NOMO-1 treated with DMSO at 0.1 percent for 48 hours (cell line): Measurements from ENCODE around the gene QARS1.
A peak's percentile ranks its signal among the peaks of the same experiment; 100 is the strongest.

Experiments used
- DNase-seq: peaks from one replicate; lab custom pipeline; 2025; ENCODE audit not compliant: unreplicated experiment; lab: John Stamatoyannopoulos, UW

Gene QARS1

GRCh38 chr3:49104427-49105291 is at the start of gene QARS1:
TSS of gene QARS1 (minus strand) at chr3:49104757. CDS start at chr3:49104733, 24 bp downstream.
- peak; percentile 92 for DNase-seq

GRCh38 chr3:49153349-49153912 is 48.9 kb upstream of the QARS1 start:
- DNase-seq: no peak

DNA sequence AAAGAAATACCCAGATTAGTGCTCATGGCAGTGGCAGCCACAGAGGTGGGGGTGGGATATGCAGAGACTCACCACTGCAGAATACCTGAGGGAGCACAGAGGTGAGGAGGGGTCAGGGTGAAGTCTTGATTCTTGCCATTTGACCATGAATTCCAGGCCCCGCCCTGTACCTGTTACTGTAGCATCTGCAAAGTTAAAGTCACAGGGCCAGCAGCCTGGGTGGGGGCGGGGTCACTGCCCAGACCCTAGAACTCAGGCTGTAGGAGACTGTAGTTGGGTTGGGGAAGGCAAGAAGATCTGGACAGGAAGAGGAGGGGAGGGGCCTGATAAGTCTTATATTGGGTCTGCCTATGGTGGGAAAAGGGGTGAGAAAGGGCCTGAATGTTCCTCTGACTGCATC is 47.1 kb upstream of the QARS1 start:
- DNase-seq: no peak

- no peak for DNase-seq
Observed at GRCh38 chr3:49148159-49148558, 43.6 kb upstream of the QARS1 start.

DNA sequence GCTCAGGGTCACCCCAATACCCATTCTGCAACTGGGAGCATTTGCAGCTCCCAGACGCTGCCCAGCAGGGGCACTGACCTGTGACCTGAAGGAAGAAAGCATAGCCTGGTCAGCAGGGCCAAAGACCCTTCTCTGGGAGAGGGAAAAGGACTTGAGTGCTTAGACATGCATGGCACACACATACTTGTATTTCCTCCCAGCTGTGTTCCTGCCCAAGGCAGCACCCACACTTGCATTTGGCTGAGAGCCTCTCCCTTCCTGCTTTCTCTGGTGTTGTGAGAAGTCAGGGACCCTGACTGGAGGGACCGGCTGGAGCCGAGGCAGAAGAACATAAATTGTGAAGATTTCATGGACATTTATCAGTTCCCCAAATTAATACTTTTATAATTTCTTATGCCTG is 35.5 kb upstream of the QARS1 start:
- DNase-seq: no peak

DNA sequence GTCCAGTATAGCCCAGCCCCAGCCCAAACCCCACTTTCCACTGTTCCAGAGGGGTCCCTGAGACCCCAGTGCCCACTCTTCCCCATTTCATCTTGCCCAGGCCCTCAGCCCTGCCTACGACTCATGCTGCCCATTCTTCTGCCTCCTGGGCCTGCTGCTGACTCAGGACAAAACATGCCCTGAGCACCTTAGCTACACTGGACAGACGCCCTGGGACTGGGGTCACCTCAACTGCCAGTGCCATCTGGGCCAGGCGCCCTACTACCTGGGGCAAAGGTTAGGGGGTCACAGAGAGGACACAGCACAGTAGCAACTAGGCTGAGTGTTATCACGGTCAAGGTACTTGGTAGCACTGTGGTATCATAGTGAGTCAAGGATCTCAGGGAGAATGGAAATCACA is 30.9 kb upstream of the QARS1 start:
- no peak for DNase-seq

GRCh38 chr3:49134471-49135265 is 30.1 kb upstream of the QARS1 start:
- DNase-seq: no peak

DNA sequence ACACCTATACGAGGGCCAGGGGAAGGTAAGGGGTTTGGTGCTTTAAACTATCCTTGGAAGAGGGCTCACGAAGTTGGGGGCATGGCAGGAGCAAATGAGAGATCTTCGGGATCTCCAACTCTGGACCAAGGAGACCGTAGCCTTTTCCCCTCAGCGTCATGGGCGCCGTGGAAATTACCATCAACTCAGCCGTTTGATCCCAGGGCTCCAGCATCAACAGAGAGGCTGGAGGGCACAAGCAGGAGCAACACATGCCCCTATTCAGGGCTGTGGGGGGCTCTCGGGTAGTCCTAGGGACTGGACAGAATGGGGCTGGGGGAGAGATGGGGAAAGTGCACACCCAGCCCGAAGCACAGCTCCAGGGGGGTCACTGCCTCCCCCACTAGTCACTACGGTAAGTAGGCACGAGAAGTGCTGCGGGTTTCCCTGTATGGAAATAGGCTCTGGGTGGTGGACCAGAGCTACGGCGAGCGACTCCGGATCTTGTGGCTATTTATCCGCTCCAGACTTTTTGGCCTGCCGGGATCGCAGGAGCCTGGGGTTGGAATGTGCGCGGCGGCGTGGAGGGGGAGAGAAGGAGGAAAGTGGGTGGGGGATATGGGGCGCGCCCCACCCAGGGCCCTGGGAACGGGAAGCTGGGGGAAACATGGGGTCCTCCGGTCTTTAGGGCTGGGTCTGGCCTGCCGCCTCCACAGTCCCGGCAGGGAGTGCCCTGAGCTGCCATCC is 28.8 kb upstream of the QARS1 start:
- no peak for DNase-seq

DNA sequence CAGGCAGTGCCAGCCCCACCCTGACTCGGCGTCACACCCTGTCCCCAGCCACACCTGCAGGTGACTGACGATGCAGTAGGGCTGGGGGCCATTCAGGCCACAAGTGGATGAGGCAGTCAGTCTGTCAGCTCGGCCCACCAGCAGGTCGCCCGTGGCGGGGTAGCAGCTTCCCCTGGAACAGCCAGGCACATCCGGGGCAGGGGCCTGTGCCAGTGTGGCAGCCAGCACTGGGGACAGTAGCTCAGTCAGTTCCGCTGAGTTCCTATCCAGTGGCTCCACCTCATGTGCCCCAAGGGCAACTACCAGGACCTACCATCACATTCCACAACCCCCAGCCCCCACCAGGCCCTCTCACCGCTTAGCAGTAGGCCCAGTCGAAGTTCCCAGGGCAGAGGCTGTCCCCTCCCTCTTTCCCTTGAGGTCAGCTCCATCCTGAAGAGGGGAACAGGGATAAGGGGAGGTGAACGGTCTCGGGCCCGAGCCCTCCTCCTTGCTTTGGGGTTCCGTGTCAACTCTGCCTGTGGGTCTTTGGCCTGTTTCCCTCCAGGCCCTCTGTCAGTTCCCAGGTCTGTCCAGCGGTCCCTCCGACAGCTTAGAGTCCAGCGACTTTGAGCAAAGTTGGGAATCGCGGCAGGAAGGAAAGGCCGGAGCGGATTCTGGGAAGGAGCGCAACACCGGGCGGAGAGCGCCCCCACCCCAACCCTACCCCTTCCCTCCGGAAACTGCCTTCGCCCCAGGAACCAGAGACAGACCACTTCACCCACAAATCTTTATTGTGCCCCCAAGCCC is 28.1 kb upstream of the QARS1 start, which contains the start of gene LAMB2:
LAMB2 (minus strand) TSS at position 614 of the 789 bp plus-strand sequence; CDS start at position 431, 183 bp downstream.
- no peak for DNase-seq

GRCh38 chr3:49132073-49132436 is 27.5 kb upstream of the QARS1 start:
- DNase-seq: no peak

- DNase-seq: no peak
Observed at GRCh38 chr3:49131576-49131975, 27.0 kb upstream of the QARS1 start.

DNA sequence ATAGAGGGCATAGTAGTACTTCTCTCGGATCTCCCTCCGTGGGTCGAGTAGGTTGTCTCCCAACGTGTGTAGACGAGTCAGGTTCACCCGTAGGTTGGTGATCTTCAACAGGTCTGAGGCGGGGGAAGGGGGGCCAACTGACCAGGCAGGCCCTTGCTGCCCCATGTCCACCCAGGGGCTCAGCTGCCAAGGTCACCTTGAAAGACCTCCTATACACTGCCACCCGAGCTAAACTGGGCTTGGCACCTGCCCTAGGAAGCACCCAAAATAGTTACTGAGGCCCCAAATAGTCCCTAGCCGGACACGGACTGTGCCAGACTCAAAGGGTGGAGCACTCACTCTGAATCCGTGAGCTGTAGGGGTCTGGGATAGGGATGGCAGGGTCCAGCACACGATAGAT is 26.5 kb upstream of the QARS1 start:
- DNase-seq: no peak

GRCh38 chr3:49124991-49125670 is 20.6 kb upstream of the QARS1 start:
- no peak for DNase-seq

GRCh38 chr3:49124203-49124602 is 19.6 kb upstream of the QARS1 start:
- DNase-seq: no peak

DNA sequence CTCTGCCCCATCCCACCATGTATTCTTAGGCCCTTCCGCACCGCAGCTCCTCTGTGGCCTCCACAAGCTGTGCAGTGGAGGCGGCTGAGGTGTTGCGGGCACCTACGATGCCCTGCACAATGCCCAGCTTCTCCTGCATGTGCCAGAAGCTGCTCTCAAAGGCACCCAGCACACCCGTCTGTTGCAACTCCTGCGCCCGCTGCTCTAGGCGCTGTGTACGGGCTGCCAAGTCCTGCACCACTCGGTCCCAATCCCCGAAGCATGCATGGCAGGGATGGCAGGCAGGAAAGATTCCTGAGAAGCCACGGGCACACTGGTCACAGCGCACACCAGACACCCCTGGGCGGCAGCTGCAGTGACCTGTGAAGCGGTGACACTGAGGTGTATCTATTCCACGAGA is 19.1 kb upstream of the QARS1 start:
- DNase-seq: no peak

- DNase-seq: no peak
Observed at GRCh38 chr3:49122886-49123545, 18.5 kb upstream of the QARS1 start.

DNA sequence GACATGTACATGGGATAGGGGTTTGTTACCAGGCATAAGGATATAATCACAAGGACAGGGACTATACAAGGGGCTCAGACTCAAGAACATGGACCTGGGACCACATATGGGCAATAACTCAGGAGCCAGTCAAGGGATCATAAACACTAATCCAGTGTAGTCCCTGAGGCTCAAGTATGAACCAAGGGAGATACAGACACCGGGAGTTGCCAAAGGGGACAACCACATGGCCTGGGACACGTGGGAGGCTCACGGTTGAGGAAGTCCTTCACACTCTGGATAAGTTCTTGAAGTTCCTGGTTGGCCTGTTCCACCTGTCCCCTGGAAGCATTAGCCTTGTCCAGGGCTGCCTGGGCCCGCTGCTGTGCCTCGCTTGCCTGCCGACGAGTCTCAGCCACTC is 17.9 kb upstream of the QARS1 start:
- no peak for DNase-seq

- DNase-seq: no peak
Observed at GRCh38 chr3:49122022-49122421, 17.5 kb upstream of the QARS1 start.

DNA sequence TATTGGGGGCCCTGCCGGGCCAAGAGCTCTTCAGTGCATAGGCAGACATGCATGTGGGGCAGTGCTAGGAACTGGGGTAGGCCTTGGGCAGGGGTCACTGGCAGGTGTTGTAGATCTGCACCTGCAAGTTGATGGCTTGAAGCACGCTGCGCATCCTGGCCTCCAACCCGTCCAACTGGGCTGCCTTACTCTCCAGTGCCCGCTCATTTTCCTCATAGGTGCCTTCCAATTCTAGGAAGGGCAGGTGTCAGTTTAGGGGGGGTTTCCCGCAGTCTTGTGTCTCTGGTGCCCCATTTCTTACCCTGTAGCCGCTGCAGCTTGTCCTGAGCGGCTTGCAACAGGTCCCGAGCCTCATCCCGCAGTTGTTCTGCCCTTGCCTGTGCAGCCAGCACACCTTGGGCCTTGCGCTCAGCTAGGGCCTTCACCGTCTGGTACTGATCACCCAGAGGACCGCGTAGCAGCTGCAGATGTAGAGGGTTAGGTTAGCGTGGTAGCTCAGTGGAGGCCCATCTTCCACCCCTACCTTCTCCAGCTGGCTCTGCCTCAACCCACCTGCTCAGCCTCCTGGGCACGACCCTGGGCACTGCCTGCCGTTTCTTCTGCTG is 16.7 kb upstream of the QARS1 start:
- no peak for DNase-seq
